HCT116 (cell line): ENCODE data around the gene SLC29A1. TPM values are rescaled to one million over a fixed set of nuclear protein-coding genes. Genes with fewer than 3 reads are reported as not detected.

Experiments
- ATAC-seq: fragments of 200-7000 bp; cut with Tn5 transposase; 2 replicates; pipeline ENCODE4 v1.9.1; 2020; ENCODE audit warnings: mild to moderate bottlenecking, moderate library complexity
- BruUV-seq: library from RNA; stranded (reverse); fragments of 400-500 nt; replicated peaks from 2 replicates; lab custom pipeline; 2021; lab: Mats Ljungman, UMichigan
- CTCF ChIA-PET: fragments of 300-600 bp; sonication (Branson Sonifier 250); formaldehyde crosslinking; loops from one replicate; lab custom pipeline; 2021; ENCODE audit warnings: antibody characterized with exemption; lab: Charles Lee
- POLR2A ChIA-PET: fragments of 300-600, 350-600 bp; sonication (Branson Sonifier 250); formaldehyde crosslinking; loops from one replicate; lab custom pipeline; 2021; ENCODE audit warnings: antibody characterized with exemption; lab: Charles Lee
- RAD21 ChIA-PET, 2 experiments: fragments of 300-600 bp; sonication (Branson Sonifier 250); formaldehyde crosslinking; loops; one replicate each; lab custom pipeline; 2023; ENCODE audit warnings: low total read pairs in 2 of 2; ENCODE audit not compliant: uncharacterized antibody in 2 of 2, unreplicated experiment in 2 of 2, low non-redundant PET in 1 of 2; lab: Charles Lee
- DNase-seq: peaks from one replicate; pipeline ENCODE4 v3.0.0-alpha.2; 2010; ENCODE audit warnings: low read depth, low spot score
- H2AFZ ChIP-seq: fragments of 200-600 bp; shearing (Covaris generic), sonication (generic); 2 replicates; pipeline ENCODE4 v1.6.1; 2017; ENCODE audit warnings: low read depth, mixed run types, mixed read lengths, antibody characterized with exemption, low read length; ENCODE audit not compliant: poor library complexity, severe bottlenecking
- H3K27ac ChIP-seq: 2 replicates; pipeline ENCODE4 v1.5.1; 2012; ENCODE audit warnings: low read depth, low read length
- H3K27me3 ChIP-seq: fragments of 200-600 bp; sonication (generic); 2 replicates; pipeline ENCODE4 v1.6.1; 2016; ENCODE audit warnings: mixed run types, low read length, mixed read lengths; ENCODE audit not compliant: insufficient read depth
- H3K36me3 ChIP-seq, 2 experiments: fragments of 200-500 bp in 1 of 2; fragments of 200-600 bp in 1 of 2; sonication (Bioruptor generic) in 1 of 2; sonication (generic) in 1 of 2; 2 replicates each; pipeline versions ENCODE4 v1.5.1 to v1.6.1; 2014 to 2016; ENCODE audit warnings: low read length in 2 of 2, inconsistent platforms in 1 of 2, mixed read lengths in 1 of 2, mixed run types in 1 of 2; ENCODE audit not compliant: insufficient read depth in 2 of 2, control insufficient read depth in 1 of 2
- H3K4me1 ChIP-seq, 2 experiments: fragments of 200-600 bp in 1 of 2; sonication (generic) in 1 of 2; 2 replicates each; pipeline versions ENCODE4 v1.5.1 to v1.6.1; 2012 to 2017; ENCODE audit warnings: low read length in 2 of 2, inconsistent platforms in 1 of 2, mild to moderate bottlenecking in 1 of 2, mixed read lengths in 1 of 2, mixed run types in 1 of 2, moderate library complexity in 1 of 2; ENCODE audit not compliant: insufficient read depth in 2 of 2, control insufficient read depth in 1 of 2
- H3K4me2 ChIP-seq: fragments of 200-600 bp; sonication (generic); 2 replicates; pipeline ENCODE4 v1.6.1; 2017; ENCODE audit warnings: mixed run types, low read length, mixed read lengths
- H3K4me3 ChIP-seq, 2 experiments: fragments of 200-600 bp in 1 of 2; sonication (generic) in 1 of 2; replicated peaks in 1 of 2; 2 replicates each; pipeline ENCODE4 v1.5.1; 2011 to 2016; ENCODE audit warnings: low read length in 2 of 2, control low read depth in 1 of 2, low read depth in 1 of 2, mild to moderate bottlenecking in 1 of 2, mixed read lengths in 1 of 2, mixed run types in 1 of 2
- H3K79me2 ChIP-seq: fragments of 200-600 bp; sonication (generic); 2 replicates; pipeline ENCODE4 v1.6.1; 2017; ENCODE audit warnings: mild to moderate bottlenecking, mixed run types, low read length, moderate library complexity, mixed read lengths; ENCODE audit not compliant: insufficient read depth
- H3K9ac ChIP-seq: fragments of 200-600 bp; sonication (generic); 2 replicates; pipeline ENCODE4 v1.6.1; 2016; ENCODE audit warnings: low read length, mixed read lengths
- H3K9me2 ChIP-seq: fragments of 200-600 bp; sonication (generic), shearing (Covaris generic); 2 replicates; pipeline ENCODE4 v1.6.1; 2017; ENCODE audit warnings: mixed run types, mild to moderate bottlenecking, moderate library complexity; ENCODE audit not compliant: insufficient read depth
- H3K9me3 ChIP-seq, 2 experiments: fragments of 200-500 bp in 1 of 2; fragments of 200-600 bp in 1 of 2; sonication (Bioruptor generic) in 1 of 2; sonication (generic) in 1 of 2; 2 replicates each; pipeline ENCODE4 v1.6.1; 2014 to 2017; ENCODE audit warnings: low read length in 2 of 2, mixed read lengths in 2 of 2, inconsistent platforms in 1 of 2, low read depth in 1 of 2, mild to moderate bottlenecking in 1 of 2, mixed run types in 1 of 2, moderate library complexity in 1 of 2; ENCODE audit not compliant: control insufficient read depth in 1 of 2, insufficient read depth in 1 of 2
- H4K20me1 ChIP-seq: fragments of 200-600 bp; sonication (generic), shearing (Covaris generic); 2 replicates; pipeline ENCODE4 v1.6.1; 2017; ENCODE audit warnings: mixed run types, mild to moderate bottlenecking, moderate library complexity; ENCODE audit not compliant: insufficient read depth
- CEBPB ChIP-seq: IDR thresholded peaks from 2 replicates; pipeline ENCODE4 v1.6.1; 2012; ENCODE audit warnings: low read depth
- CTCF ChIP-seq, 3 experiments: fragments of 200-600 bp in 1 of 3; sonication (generic) in 1 of 3; IDR thresholded peaks in 2 of 3; conservative IDR thresholded peaks in 1 of 3; 2 replicates each; pipeline ENCODE4 v1.5.1; 2012 to 2017; ENCODE audit warnings: low read depth in 2 of 3, low read length in 2 of 3, antibody characterized with exemption in 1 of 3, borderline replicate concordance in 1 of 3, control low read depth in 1 of 3, mild to moderate bottlenecking in 1 of 3, mixed read lengths in 1 of 3, mixed run types in 1 of 3, moderate library complexity in 1 of 3; ENCODE audit not compliant: insufficient read depth in 1 of 3
- ELF1 ChIP-seq: IDR thresholded peaks from 2 replicates; pipeline ENCODE4 v1.6.1; 2012; ENCODE audit warnings: low read depth, borderline replicate concordance
- EZH2 ChIP-seq: fragments of 200-600 bp; sonication (generic); IDR thresholded peaks from 2 replicates; pipeline ENCODE4 v1.6.1; 2017; ENCODE audit warnings: antibody characterized with exemption, mixed run types
- FOSL1 ChIP-seq: IDR thresholded peaks from 2 replicates; pipeline ENCODE4 v1.6.1; 2012; ENCODE audit warnings: low read depth
- JUND ChIP-seq: IDR thresholded peaks from 2 replicates; pipeline ENCODE4 v1.6.1; 2012
- POLR2AphosphoS5 ChIP-seq: IDR thresholded peaks from 2 replicates; pipeline ENCODE4 v1.6.1; 2011; ENCODE audit warnings: mild to moderate bottlenecking, low read depth, low read length, moderate library complexity
- RAD21 ChIP-seq: IDR thresholded peaks from 2 replicates; pipeline ENCODE4 v1.6.1; 2012; ENCODE audit warnings: low read depth, mild to moderate bottlenecking
- REST ChIP-seq: IDR thresholded peaks from 2 replicates; pipeline ENCODE4 v1.6.1; 2012; ENCODE audit warnings: low read depth
- SIN3A ChIP-seq: IDR thresholded peaks from 2 replicates; pipeline ENCODE4 v1.6.1; 2012; ENCODE audit warnings: low read depth
- SP1 ChIP-seq: IDR thresholded peaks from 2 replicates; pipeline ENCODE4 v1.6.1; 2012; ENCODE audit warnings: low read depth
- SRF ChIP-seq: IDR thresholded peaks from 2 replicates; pipeline ENCODE4 v1.6.1; 2012; ENCODE audit warnings: low read depth
- TCF7L2 ChIP-seq: IDR thresholded peaks from 2 replicates; pipeline ENCODE4 v1.7.0; 2011; ENCODE audit warnings: borderline replicate concordance, inconsistent platforms; ENCODE audit not compliant: insufficient read depth, insufficient read length; ENCODE audit errors: extremely low read depth
- YY1 ChIP-seq: IDR thresholded peaks from 2 replicates; pipeline ENCODE4 v1.6.1; 2011; ENCODE audit warnings: low read length, low read depth, moderate library complexity, mild to moderate bottlenecking; ENCODE audit not compliant: insufficient replicate concordance; ENCODE audit errors: extremely low read depth
- ZNF274 ChIP-seq: fragments of 200-500 bp; sonication (Bioruptor generic); IDR thresholded peaks from 2 replicates; pipeline ENCODE4 v1.6.1; 2014; ENCODE audit warnings: mild to moderate bottlenecking, low read depth, low read length, inconsistent platforms
- intact Hi-C: fragments of 100-400 bp; cut with micrococcal nuclease; formaldehyde crosslinking; loops from 2 replicates; pipeline ENCODE4 v1.10.0; 2022
- total RNA-seq: library from RNA; stranded (reverse); gene quantifications from one replicate; pipeline ENCODE4 v1.2.1, GENCODE V29; 2021; ENCODE audit not compliant: unreplicated experiment

Gene SLC29A1
- total RNA-seq, 1 experiment from 2014 or later: 67.6 TPM

GRCh38 chr6:44223319-44224028 lies at the start of gene SLC29A1 (continued):
- TF ChIP-seq RAD21 (no peak), SP1 (no peak)

- peaks cover 3 to 32% of the 10 kb centered on the region in 2 experiments; a peak in 3 of 4 replicates for H3K4me1 ChIP-seq
- no peak overlapping the region for H3K27ac ChIP-seq
- no peak for ATAC-seq
- H3K27me3 ChIP-seq: no peaks in the 10 kb centered on the region
- no TSS peak for BruUV-seq
- H4K20me1 ChIP-seq: no peaks in the 10 kb centered on the region
- no peak overlapping the region for H3K4me3 ChIP-seq
- no peak overlapping the region for H3K9ac ChIP-seq
- H3K4me2 ChIP-seq: no peak overlapping the region
- DNase-seq: no peak
- intact Hi-C loops: no loop called here
- CTCF ChIA-PET: no interaction called here
- TF ChIP-seq RAD21 (no peak), ZNF274 (no peak), YY1 (no peak), EZH2 (no peak), CTCF (IDR thresholded peaks at IDR 0.05 in 2 of 3, conservative IDR thresholded peaks at IDR 0.05 in 1 of 3; ENCODE audit: borderline replicate concordance in 1 of 3, insufficient read depth in 1 of 3, low read depth in 2 of 3, low read length in 2 of 3) (no peak), SRF (no peak), REST (no peak), JUND (no peak), FOSL1 (no peak), CEBPB (no peak), TCF7L2 (no peak), SIN3A (no peak), ELF1 (no peak), SP1 (no peak), POLR2AphosphoS5 (no peak)
- TF ChIP-seq, all 23 proteins: peak for 0
- Histone ChIP-seq H3K9me3 (no peaks in the 10 kb centered on the region), H3K79me2 (no peaks in the 10 kb centered on the region), H2AFZ (no peak overlapping the region), H3K36me3 (no peaks in the 10 kb centered on the region), H3K9me2 (no peaks in the 10 kb centered on the region)
- POLR2A ChIA-PET: no interaction called here
- RAD21 ChIA-PET: no interaction called here
Observed at GRCh38 chr6:44176130-44176761, 47.1 kb upstream of the SLC29A1 start.
